Activated effector memory CD4-positive, alpha-beta T cell treated with anti-CD3 and anti-CD28 coated beads, Interleukin-2, amount 50 U/mL, for 16 hours (primary cell): ENCODE measurements around the gene TSEN2.

Experiments used
- DNase-seq: peaks from one replicate; pipeline ENCODE4 v3.0.0-alpha.2; 2020

Gene TSEN2

GRCh38 chr3:12557473-12558100 lies 73.3 kb downstream of the TSEN2 start:
- DNase-seq: no peak

- no peak for DNase-seq
Observed at GRCh38 chr3:12558706-12559105, 74.4 kb downstream of the TSEN2 start.

- no peak for DNase-seq
Observed at GRCh38 chr3:12559520-12559919, 75.2 kb downstream of the TSEN2 start.

- DNase-seq: no peak
Observed at GRCh38 chr3:12560505-12561190, 76.4 kb downstream of the TSEN2 start.

- no peak for DNase-seq
Observed at GRCh38 chr3:12561397-12561796, 77.1 kb downstream of the TSEN2 start.

GRCh38 chr3:12562451-12562850 lies 78.2 kb downstream of the TSEN2 start:
- DNase-seq: no peak

GRCh38 chr3:12566976-12567375 lies 82.7 kb downstream of the TSEN2 start:
- DNase-seq: no peak

GRCh38 chr3:12568747-12569146 lies 84.5 kb downstream of the TSEN2 start:
- DNase-seq: no peak

GRCh38 chr3:12569836-12570235 lies 85.6 kb downstream of the TSEN2 start:
- DNase-seq: no peak

GRCh38 chr3:12571986-12572385 lies 87.7 kb downstream of the TSEN2 start:
- DNase-seq: no peak

GRCh38 chr3:12574131-12574530 lies 89.9 kb downstream of the TSEN2 start:
- DNase-seq: no peak

- no peak for DNase-seq
Observed at GRCh38 chr3:12574661-12575060, 90.4 kb downstream of the TSEN2 start.

- no peak for DNase-seq
Observed at GRCh38 chr3:12577379-12577778, 93.1 kb downstream of the TSEN2 start.

- no peak for DNase-seq
Observed at GRCh38 chr3:12578742-12579141, 94.5 kb downstream of the TSEN2 start.

- no peak for DNase-seq
Observed at GRCh38 chr3:12579456-12579855, 95.2 kb downstream of the TSEN2 start.

GRCh38 chr3:12579905-12580304 lies 95.6 kb downstream of the TSEN2 start:
- DNase-seq: no peak

GRCh38 chr3:12582730-12583129 lies 98.5 kb downstream of the TSEN2 start:
- no peak for DNase-seq
